ENCODE data around the gene TTC7B. TPM values are rescaled to one million over a fixed set of nuclear protein-coding genes. Genes with fewer than 3 reads are reported as not detected.

TTC7B gene
- total RNA-seq, 1 donor from 2014 or later: 10.3 TPM

DNA sequence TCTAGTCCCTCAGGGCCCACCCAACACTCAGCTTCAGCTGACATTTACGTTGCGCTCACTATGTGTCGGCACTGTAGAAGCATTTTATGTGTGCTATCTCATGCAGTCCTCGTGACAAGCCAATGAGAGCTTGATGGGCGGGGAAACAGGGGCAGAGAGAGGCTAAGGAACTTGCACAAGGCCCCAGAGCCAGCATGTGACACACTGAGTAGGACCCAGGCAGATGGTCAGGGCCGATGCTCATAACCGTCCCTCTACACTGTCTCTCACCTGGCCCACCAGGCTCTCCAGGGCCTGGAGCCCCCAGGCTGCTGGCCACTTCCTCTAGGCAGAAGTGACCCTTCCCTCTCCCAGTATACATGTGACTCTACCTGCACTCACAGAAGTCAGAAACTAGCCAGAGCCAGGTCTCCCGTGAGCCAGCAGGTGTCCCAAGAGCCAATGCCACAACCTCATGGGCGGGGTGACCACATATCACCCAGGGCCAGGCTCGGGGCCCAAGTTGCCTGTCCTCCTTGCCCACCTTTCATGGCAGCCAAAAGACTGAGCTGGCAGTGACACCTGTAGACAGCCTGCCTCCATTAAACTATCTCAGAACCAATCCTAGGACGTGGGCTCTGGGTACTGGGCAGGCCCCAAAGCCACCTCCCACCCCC lies 38.3 kb downstream of the TTC7B start:
- intact Hi-C loops (cut with micrococcal nuclease): no loop called here

- intact Hi-C loops (cut with micrococcal nuclease): no loop called here
Measured at GRCh38 chr14:90777358-90777757, 38.9 kb downstream of the TTC7B start.

DNA sequence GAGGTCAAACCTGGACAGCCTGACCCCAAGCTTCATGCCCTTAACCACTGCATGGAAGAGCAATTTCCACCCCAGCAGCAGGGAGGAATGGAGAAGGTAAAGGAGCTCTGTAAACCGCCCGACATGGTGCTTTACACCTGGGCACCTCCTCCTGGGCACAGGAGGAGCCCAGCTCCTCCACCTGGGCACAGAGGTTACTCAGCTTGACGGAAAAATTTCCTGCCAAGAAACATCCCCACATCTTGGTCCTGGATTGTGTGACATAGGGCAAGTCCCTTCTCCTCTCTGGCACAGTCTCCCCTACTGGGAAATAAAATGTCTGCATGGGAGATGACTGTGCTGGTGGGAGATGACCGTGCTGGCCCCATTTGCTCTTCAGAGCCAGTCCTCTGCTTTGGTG lies 40.8 kb downstream of the TTC7B start:
- intact Hi-C loops (cut with micrococcal nuclease): no loop called here

DNA sequence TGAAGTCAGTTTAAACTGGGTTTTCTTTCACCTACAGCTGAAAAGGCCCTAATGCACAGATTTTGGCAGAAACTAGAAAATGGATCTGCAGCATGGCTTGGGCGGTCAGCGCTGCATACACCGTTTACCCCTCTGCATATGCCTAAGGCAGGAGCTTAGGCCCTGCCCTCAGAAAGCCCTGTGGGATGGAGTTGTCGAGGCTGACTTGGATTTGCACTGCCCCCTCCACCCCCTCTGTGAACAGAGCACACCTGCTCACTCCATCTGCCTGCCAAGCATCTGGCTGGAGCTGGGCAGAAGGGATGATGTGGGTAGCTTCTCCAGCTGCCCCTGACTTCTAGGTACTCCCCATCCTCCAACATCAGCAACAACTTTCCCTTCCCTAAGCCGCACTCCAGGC lies 41.9 kb downstream of the TTC7B start:
- intact Hi-C loops (cut with micrococcal nuclease): no loop called here

GRCh38 chr14:90773705-90774104 lies 42.5 kb downstream of the TTC7B start:
- intact Hi-C loops (cut with micrococcal nuclease): no loop called here

DNA sequence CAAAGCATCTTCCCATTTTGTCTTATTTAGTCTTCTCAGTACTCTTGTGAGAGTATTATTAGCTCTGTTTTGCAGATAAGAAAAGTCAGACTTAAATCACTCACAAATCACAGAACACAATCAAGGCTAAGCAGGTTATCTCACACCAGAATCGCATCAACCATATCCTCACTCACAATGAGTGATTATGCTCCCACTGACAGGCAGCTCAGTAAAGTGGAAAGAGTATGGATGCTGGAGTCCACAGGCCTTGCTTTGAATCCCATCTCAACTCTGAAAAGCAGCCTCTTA lies 43.1 kb downstream of the TTC7B start:
- intact Hi-C loops (cut with micrococcal nuclease): no loop called here

- intact Hi-C loops (cut with micrococcal nuclease): loop anchor here (1.0 kb wide), 1 partner anchor 45 kb away; no protein-coding TSS in a partner anchor
Measured at GRCh38 chr14:90767899-90768298, 48.3 kb downstream of the TTC7B start.

DNA sequence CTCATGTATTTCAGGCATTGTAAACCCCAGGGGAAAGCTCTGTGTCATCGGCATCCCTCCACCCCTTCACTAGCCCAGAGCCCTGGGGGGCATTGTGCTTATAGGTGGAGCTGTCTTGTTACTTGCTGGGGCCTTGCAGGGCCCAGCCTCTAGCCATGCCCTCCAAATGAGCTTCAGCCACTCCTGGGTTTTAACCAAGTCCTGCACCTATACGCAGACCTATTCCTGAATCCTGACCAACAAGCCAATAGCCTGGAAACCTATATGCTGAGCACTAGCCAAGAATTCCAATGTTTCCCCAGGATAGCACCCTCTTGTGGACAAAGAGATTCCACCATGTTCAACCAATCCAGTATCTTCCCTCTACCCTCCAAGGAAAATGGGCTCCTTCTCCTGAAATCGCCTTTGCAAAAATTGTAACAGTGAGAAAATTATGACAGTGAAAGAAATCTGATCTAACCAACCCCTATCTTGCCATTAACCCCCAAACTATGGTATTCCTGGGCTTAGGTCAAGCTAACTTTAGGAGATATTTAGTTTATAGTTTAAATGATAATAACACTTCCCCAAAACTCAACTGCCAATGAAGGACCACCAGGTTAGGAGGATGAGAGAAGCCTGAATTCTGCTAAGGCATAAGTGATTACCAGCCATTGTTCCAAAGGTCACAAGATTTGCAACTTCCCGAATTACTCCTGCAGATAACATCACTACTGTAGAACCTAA lies 55.5 kb downstream of the TTC7B start:
- intact Hi-C loops (cut with micrococcal nuclease): no loop called here

GRCh38 chr14:90760078-90760444 lies 56.2 kb downstream of the TTC7B start:
- intact Hi-C loops (cut with micrococcal nuclease): no loop called here

GRCh38 chr14:90759370-90760077 lies 56.7 kb downstream of the TTC7B start:
- intact Hi-C loops (cut with micrococcal nuclease): loop anchor here (5.0 to 10.0 kb wide), 4 partner anchors 413 to 1145 kb away; partner anchors contain the start of genes GPR68 and PSMC1

- intact Hi-C loops (cut with micrococcal nuclease): loop anchor here (1.0 to 10.0 kb wide), 13 partner anchors 62 to 1347 kb away; partner anchors contain the start of genes ATXN3, EFCAB11, GPR68 and PPP4R3A
Measured at GRCh38 chr14:90758959-90759358, 57.3 kb downstream of the TTC7B start.

DNA sequence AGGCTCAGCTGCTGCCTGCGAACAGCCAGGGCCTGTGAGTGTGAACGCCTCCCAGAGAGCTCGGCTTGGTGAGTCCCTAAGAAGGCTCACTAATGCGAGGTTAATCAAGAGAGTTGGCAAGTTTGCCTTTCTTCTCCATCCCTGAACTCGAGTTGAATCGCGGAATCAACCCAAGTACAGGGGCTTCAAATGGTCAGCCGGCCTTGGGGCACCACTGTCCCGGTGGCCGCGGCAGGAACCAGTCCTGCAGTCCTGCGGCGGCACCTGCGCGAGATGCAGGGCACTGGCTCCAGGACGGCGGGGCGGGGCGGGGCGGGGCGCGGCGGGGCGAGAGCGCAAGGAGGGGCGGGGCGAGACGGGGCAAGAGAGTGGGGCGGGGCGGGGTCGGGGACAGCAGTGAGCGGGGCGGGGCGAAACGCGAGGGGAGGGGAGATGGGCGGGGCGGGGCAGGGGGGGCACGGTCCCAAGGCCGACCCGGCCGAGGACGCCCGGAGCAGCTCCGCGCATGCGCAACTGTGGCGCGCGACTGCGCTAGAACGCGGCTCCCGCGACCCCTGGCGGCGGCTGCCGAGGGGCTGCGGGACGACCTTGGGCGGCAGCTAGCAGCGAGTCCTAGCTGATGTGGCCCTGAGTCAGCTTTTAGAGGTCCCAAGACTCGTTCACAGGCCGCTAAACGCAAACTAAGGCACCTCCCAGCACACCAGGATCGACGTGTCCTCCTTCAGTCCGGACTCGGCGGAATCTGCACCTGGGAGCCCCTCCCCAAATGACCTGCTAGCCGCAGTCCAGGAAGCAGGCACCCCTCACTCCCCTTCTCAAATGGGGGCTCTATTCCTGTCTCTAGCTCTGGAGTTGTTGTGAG lies 58.0 kb downstream of the TTC7B start:
- intact Hi-C loops (cut with micrococcal nuclease): loop anchor here (1.0 to 10.0 kb wide), 13 partner anchors 61 to 1348 kb away; partner anchors contain the start of genes ATXN3, EFCAB11, GPR68 and PPP4R3A

DNA sequence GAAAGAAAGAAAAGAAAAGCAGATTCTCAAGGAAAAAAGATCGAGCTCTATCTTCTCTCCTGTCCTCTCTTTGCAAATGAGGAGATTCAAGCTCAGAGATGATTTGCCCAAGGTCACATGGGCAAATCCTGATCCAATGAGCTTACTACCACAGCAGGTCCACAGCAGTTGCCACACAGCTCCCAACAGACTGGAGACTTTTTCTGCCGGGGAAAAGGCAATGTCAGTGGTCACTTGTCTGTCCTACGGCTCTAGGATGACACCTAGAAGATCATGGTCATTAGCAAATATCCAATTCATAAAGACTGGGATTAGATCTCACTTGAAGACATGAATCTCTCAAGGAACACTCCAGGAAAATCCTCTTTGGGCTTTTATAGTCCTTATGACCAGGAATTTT lies 58.8 kb downstream of the TTC7B start:
- intact Hi-C loops (cut with micrococcal nuclease): loop anchor here (5.0 to 10.0 kb wide), 4 partner anchors 415 to 1143 kb away; partner anchors contain the start of genes GPR68 and PSMC1

GRCh38 chr14:90756755-90757345 lies 59.4 kb downstream of the TTC7B start:
- intact Hi-C loops (cut with micrococcal nuclease): loop anchor here (5.0 to 10.0 kb wide), 4 partner anchors 415 to 1142 kb away; partner anchors contain the start of genes GPR68 and PSMC1

DNA sequence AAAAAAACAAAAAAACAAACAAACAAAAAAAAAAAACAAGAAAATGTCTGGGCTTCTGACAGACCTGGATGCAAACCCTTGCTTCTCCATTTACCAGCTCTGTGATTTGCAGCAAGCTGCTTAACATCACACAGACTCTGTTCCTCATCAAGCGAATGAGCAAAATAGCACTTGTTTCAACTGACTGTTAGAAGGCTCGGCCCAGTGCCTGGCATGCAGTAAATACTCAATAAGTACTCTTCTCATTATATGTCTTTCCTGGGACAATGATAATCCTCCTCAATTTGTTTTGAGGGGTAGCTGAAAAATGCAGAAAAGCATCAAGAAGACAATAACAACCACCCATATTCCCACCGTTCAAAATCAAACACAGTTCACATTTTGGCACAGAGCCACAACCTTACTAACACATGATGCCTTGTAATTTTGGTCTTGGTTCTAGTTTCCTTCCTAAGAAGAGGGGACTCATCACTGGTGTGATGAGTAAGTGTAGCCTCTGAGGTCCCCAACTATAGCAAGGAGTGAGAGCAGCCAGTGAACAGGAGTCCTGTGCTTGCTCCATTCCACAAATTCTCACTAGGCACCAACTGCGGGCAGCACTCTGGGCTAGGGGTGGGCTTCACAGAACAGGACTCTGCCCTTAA lies 60.4 kb downstream of the TTC7B start:
- intact Hi-C loops (cut with micrococcal nuclease): loop anchor here (5.0 to 10.0 kb wide), 4 partner anchors 417 to 1141 kb away; partner anchors contain the start of genes GPR68 and PSMC1

- intact Hi-C loops (cut with micrococcal nuclease): loop anchor here (10.0 kb wide), 1 partner anchor 1139 kb away; no protein-coding TSS in a partner anchor
Measured at GRCh38 chr14:90753456-90754005, 62.7 kb downstream of the TTC7B start.

GRCh38 chr14:90750701-90751100 lies 65.5 kb downstream of the TTC7B start:
- intact Hi-C loops (cut with micrococcal nuclease): loop anchor here (10.0 kb wide), 1 partner anchor 1136 kb away; no protein-coding TSS in a partner anchor

GRCh38 chr14:90750191-90750590 lies 66.0 kb downstream of the TTC7B start:
- intact Hi-C loops (cut with micrococcal nuclease): loop anchor here (10.0 kb wide), 1 partner anchor 1135 kb away; no protein-coding TSS in a partner anchor

DNA sequence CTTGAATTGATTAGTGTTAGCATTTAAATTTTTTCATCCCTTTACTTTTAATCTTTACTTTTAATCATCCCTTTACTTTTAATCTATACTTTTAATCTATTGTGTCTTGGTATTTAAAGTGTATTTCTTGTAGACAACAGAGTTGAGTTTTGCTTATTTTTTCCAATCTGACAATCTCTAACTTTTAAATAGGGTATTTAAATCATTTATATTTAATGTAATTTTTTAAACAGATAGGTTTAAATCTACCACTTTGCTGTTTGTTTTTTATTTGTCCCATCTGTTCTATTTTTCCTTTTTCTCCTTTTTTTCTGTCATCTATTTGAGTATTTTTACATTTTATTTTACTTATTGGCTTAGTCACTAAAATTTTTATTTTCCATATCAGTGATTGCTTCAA lies 68.3 kb downstream of the TTC7B start:
- intact Hi-C loops (cut with micrococcal nuclease): no loop called here
